ENCODE results near the gene GGA3. TPM values are rescaled to one million over a fixed set of nuclear protein-coding genes. Genes with fewer than 3 reads are reported as not detected.
"Not testable (repeated sequence)": the region's sequence is repeated elsewhere in the genome, so short reads cannot be mapped to it uniquely, and the experiment has no call there.

Gene GGA3
- total and polyA plus RNA-seq, 11 donors = 13.0 to 31.0 (median 22.4) TPM

DNA sequence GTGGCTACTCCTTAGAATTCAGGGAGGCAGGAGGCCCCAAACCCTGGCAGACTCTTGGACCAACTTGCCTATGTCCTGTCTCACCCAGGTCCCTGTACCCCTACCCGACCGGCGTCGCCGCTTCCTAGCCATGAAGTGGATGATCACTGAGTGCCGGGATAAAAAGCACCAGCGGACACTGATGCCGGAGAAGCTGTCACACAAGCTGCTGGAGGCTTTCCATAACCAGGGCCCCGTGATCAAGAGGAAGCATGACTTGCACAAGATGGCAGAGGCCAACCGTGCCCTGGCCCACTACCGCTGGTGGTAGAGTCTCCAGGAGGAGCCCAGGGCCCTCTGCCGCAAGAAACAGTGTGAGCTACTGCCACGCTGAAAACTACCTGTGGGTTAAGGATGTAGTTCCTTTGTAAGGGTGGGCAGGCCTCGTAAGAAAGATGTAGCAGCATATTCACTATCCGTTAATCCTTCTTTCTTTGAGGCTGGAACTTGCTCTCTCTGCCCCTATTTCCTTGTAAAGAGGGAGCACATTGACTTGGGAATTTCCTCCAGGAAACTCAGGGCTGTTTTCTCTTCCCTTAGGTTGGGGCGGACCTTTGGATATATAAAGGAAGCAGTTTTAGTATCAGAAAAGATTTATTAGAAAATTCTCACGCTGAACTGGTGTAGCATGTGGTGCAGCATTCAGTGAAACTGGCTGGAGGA, 4.4 kb upstream of the GGA3 start:
- DNase-seq (no peak), ATAC-seq (no peak)
- intact Hi-C loops (cut with DNase I) = no loop called here
- peaks cover 0 to 46% (median 42%) of the 10 kb centered on the region in 9 donors for H3K36me3 ChIP-seq
- 88 to 91% (median 89%) methylated on average over 11 to 17 of the region's 17 CpGs for WGBS, 4 donors
- H3K9me3 ChIP-seq = no peaks in the 10 kb centered on the region
- H3K27me3 ChIP-seq = no peaks in the 10 kb centered on the region
- H3K27ac ChIP-seq = peak overlapping the region in 1 of 12 donors; percentile 37
- TF ChIP-seq, protein P1, sequence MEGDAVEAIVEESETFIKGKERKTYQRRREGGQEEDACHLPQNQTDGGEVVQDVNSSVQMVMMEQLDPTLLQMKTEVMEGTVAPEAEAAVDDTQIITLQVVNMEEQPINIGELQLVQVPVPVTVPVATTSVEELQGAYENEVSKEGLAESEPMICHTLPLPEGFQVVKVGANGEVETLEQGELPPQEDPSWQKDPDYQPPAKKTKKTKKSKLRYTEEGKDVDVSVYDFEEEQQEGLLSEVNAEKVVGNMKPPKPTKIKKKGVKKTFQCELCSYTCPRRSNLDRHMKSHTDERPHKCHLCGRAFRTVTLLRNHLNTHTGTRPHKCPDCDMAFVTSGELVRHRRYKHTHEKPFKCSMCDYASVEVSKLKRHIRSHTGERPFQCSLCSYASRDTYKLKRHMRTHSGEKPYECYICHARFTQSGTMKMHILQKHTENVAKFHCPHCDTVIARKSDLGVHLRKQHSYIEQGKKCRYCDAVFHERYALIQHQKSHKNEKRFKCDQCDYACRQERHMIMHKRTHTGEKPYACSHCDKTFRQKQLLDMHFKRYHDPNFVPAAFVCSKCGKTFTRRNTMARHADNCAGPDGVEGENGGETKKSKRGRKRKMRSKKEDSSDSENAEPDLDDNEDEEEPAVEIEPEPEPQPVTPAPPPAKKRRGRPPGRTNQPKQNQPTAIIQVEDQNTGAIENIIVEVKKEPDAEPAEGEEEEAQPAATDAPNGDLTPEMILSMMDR (IDR thresholded peaks at IDR 0.05) = no peak
- no peak for TF ChIP-seq POLR2A (IDR thresholded peaks at IDR 0.05)
- H3K4me3 ChIP-seq = no peak overlapping the region
- H3K4me1 ChIP-seq = peaks cover 2 to 57% (median 18%) of the 10 kb centered on the region in 12 donors

DNA sequence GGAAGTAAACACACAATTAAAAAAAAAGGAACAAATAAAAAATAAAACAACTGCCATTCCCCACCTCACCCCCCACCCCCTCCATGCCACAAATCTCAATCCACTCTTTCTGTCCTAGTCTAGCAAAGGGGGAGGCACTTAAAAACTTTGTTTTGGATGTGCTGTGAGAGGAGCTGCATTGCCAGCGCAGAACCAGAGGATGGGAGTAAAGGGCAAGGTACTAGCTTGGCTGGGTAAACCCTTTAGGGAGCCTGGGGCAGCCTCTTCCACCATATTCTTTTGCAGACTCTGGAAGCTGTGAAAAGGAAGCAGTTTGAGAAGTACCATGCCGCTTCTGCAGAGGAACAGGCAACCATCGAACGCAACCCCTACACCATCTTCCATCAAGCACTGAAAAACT, 1.6 kb upstream of the GGA3 start:
- Histone ChIP-seq H3K4me3 (peak overlapping the region in 4 of 12 donors; percentile 6 to 100 (median 80)), H3K36me3 (peaks cover 0 to 46% (median 42%) of the 10 kb centered on the region in 9 donors), H3K27ac (no peak overlapping the region), H3K27me3 (no peaks in the 10 kb centered on the region), H3K9me3 (no peaks in the 10 kb centered on the region), H3K4me1 (peaks cover 17 to 54% (median 29%) of the 10 kb centered on the region in 12 donors)
- WGBS, 4 donors = 92 to 97% (median 95%) methylated on average over 4 of the region's 4 CpGs
- DNase-seq = no peak
- ATAC-seq = no peak
- intact Hi-C loops (cut with DNase I) = no loop called here
- TF ChIP-seq, protein P1 (IDR thresholded peaks at IDR 0.05) = no peak
- TF ChIP-seq POLR2A (IDR thresholded peaks at IDR 0.05) = no peak

DNA sequence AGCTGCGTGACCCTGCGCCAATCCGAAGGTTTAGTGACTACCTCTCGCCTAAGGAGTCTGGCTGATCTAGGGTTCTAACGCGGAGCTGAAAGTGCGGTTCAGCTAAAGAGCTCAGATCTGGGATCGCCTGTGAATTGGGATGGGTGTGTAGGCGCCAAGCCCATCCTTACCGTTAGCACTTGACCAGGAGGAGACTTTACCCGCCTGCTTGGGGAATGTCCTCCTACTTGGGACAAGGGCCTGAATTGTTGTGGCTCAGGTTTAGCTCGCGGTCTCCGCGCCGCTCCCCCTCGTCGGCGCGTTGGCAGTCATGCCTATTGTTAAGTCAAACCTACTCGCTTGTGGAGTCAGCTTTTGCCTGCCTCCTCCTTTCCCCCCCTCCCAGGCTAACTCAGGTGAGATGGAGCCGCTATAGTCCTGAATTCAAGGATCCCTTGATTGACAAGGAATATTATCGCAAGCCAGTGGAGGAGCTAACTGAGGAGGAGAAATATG, 753 bp upstream of the GGA3 start:
- ATAC-seq (peak in 2 of 4 donors; percentile 1 to 3), DNase-seq (no peak)
- Histone ChIP-seq H3K27ac (peak overlapping the region; percentile 90 to 99 (median 96)), H3K4me3 (peak overlapping the region; percentile 77 to 100 (median 96)), H3K36me3 (peaks cover 0 to 43% (median 39%) of the 10 kb centered on the region in 9 donors), H3K27me3 (no peaks in the 10 kb centered on the region), H3K9me3 (no peaks in the 10 kb centered on the region), H3K4me1 (peaks cover 17 to 45% (median 27%) of the 10 kb centered on the region in 12 donors)
- intact Hi-C loops (cut with DNase I) = no loop called here
- 0 to 1% (median 1%) methylated on average over 14 to 23 of the region's 23 CpGs for WGBS, 4 donors
- TF ChIP-seq, protein P1 (IDR thresholded peaks at IDR 0.05) = no peak
- TF ChIP-seq POLR2A (IDR thresholded peaks at IDR 0.05) = no peak

DNA sequence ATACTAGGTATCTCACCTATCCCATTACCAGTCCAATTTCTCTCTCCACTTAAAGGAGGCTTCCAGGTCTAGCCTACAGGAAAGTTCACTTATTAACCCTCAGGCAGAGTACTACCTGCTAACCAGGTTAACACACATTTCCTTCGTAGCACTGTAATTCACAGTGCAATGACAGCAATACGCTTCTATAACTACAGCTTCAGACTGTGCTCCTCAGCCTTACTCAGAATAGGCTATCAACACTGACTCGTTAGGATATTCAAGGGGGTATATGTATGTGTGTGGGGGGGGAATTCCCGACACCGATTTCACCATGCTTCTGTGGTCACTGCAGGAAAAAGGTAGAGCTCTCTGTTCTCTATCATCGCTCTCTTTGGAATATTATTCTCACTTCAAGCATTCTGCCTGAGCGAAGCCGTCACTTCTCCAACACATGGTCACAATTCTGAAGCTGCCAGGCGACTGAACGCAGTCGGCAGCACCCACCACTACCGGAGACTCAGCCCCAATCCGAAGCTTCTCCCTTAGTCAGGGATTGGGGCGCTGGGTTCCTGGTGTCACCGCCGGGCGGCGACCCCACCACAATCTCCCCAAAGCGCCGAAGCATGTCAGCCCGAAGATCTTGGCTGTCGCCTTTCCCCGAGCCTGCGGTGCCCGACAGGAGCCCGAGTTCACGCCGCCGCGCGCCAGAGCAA, 618 bp downstream of the GGA3 start:
- Histone ChIP-seq H3K36me3 (peaks cover 0 to 30% (median 26%) of the 10 kb centered on the region in 9 donors), H3K4me1 (peaks cover 17 to 43% (median 28%) of the 10 kb centered on the region in 12 donors), H3K9me3 (no peaks in the 10 kb centered on the region), H3K27ac (peak overlapping the region; percentile 90 to 99 (median 96)), H3K4me3 (peak overlapping the region; percentile 77 to 100 (median 96)), H3K27me3 (no peaks in the 10 kb centered on the region)
- no peak for DNase-seq
- 1 to 3% (median 2%) methylated on average over 20 to 31 of the region's 31 CpGs for WGBS, 4 donors
- peak in 1 of 4 donors; percentile 10 for ATAC-seq
- no peak for TF ChIP-seq POLR2A (IDR thresholded peaks at IDR 0.05)
- TF ChIP-seq, protein P1 (IDR thresholded peaks at IDR 0.05) = peak in 2 of 12 donors; percentile 14 to 19
- intact Hi-C loops (cut with DNase I) = no loop called here

DNA sequence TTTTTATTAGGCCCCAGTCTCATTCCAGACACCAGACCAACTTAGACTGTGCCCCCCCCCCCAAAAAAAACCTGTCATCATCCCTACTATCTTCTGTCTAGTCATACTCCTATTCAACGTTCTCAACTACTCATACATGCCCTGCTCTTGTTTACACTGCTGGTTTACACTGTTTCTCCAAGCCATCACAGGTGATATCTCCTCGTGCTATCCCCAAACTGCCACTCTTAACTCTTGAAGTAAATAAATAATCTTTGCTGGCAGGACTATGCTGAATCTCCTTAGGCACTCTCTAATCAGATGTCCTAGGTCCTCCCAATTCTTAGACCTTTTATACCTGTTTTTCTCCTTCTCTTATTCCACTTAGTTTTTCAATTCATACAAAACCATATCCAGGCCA, 4.2 kb downstream of the GGA3 start:
- H3K9me3 ChIP-seq; ATAC-seq; H3K4me3 ChIP-seq; intact Hi-C loops (cut with DNase I); H3K27me3 ChIP-seq; H3K27ac ChIP-seq; DNase-seq; H3K36me3 ChIP-seq: not testable (repeated sequence)
- 46 to 59% (median 56%) methylated on average over 2 of the region's 2 CpGs for WGBS, 4 donors
- H3K4me1 ChIP-seq = peaks cover 10 to 34% (median 18%) of the 10 kb centered on the region in 12 donors

DNA sequence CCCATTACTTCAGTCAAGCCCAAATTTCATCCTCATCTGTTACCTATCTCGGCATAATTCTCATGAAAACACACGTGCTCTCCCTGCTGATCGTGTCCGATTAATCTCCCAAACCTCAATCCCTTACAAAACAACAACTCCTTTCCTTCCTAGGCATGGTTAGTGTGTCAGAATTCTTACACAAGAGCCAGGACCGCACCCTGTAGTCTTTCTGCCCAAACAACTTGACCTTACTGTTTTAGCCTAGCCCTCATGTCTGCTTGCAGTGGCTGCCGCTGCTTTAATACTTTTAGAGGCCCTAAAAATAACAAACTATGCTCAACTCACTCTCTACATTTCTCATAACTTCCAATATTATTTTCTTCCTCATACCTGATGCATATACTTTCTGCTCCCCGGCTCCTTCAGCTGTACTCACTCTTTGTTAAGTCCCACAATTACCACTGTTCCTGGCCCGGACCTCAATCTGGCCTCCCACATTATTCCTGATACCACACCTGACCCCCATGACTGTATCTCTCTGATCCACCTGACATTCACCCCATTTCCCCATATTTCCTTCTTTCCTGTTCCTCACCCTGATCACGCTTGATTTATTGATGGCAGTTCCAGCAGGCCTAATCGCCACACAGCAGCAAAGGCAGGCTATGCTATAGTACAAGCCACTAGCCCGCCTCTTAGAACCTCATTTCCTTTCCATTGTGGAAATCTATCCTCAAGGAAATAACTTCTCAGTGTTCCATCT, 5.3 kb downstream of the GGA3 start:
- H3K27ac ChIP-seq = peak overlapping the region in 3 of 12 donors; percentile 6 to 40 (median 24)
- H3K9me3 ChIP-seq; DNase-seq; ATAC-seq; intact Hi-C loops (cut with DNase I); H3K27me3 ChIP-seq; H3K4me3 ChIP-seq; H3K36me3 ChIP-seq: not testable (repeated sequence)
- 63 to 74% (median 65%) methylated on average over 11 of the region's 11 CpGs for WGBS, 4 donors
- H3K4me1 ChIP-seq = peaks cover 10 to 34% (median 18%) of the 10 kb centered on the region in 12 donors

Measured in heart left ventricle (tissue), 16 donors.